GM12801 (cell line): Measurements from ENCODE around the gene MOK.

Experiments used
- TF ChIP-seq, protein P1 (sequence below): IDR thresholded peaks from one replicate; pipeline ENCODE4 v1.5.1; 2011; ENCODE audit warnings: control low read depth; ENCODE audit not compliant: insufficient read length; ENCODE audit errors: extremely low read depth

The MOK gene

DNA sequence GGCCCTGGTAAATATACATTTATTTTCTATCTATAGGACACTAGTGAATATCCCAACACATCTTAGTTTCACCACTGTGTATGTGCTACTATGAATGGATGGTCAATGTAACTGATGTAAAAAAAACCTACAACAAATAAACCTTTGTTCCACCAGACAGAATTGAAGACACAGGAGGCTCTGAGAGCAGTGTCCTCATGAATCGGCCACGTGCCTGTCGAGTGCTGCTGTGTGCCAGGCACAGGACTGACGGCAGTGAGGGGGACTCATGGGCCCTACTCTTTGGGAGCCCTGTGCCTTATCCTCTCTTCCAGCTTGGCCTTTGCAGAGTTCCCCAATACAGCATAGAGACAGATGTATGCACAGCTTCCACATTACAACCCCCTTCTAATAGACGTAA is 39.5 kb upstream of the MOK start:
- TF ChIP-seq, protein P1, sequence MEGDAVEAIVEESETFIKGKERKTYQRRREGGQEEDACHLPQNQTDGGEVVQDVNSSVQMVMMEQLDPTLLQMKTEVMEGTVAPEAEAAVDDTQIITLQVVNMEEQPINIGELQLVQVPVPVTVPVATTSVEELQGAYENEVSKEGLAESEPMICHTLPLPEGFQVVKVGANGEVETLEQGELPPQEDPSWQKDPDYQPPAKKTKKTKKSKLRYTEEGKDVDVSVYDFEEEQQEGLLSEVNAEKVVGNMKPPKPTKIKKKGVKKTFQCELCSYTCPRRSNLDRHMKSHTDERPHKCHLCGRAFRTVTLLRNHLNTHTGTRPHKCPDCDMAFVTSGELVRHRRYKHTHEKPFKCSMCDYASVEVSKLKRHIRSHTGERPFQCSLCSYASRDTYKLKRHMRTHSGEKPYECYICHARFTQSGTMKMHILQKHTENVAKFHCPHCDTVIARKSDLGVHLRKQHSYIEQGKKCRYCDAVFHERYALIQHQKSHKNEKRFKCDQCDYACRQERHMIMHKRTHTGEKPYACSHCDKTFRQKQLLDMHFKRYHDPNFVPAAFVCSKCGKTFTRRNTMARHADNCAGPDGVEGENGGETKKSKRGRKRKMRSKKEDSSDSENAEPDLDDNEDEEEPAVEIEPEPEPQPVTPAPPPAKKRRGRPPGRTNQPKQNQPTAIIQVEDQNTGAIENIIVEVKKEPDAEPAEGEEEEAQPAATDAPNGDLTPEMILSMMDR, result no peak

DNA sequence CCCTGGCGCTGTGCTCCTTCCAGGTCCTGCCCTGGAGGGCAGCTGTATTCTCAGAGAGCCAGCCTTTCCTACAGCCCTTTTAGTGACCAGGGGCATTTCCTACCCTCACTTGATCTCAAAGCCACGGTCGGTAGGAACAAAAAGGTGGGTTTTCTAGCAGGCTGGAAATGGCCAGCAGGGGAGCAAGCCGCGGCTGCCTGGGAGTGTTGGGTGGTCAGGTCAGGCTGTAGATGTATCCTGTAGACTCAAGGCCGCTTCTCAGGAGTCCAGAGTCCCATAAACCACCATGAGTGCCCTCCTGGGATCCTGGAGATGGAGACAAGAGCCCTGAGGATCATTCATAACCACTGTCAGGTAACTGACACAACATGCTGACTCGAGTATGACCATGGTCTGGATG is 39.1 kb upstream of the MOK start:
- TF ChIP-seq, protein P1, result no peak

DNA sequence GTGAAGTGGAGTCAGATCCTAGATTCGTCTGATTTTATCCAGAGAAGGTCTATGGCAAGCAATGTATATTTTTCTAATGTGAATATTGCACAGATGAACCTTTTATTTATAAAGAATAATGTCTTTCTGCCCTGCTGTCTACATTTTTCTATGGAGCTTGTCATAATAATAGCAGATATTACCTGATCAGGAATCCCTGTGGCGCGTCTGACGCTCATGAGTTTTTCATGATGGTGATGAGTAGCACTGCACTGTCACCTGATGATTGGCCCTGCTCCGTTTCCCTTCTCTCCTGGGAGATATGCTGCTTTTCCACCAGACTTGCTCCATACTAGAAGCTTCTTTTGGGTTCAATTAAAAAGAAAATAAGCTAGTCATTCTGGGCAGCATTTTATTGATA is 37.3 kb upstream of the MOK start:
- TF ChIP-seq, protein P1, result no peak

DNA sequence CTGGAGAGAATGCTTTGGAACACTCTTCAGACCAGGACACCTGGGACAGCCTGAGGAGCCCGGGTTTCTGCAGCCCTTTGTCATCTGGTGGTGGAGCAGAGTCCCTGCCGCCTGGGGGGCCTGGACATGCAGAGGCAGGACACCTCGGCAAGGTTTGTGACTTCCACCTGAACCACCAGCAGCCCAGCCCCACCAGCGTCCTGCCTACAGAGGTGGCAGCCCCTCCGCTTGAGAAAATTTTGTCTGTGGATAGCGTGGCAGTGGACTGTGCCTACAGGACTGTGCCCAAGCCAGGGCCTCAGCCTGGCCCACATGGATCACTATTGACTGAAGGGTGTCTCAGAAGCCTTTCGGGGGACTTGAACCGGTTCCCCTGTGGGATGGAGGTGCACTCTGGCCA is 36.6 kb upstream of the MOK start:
- TF ChIP-seq, protein P1, result no peak

DNA sequence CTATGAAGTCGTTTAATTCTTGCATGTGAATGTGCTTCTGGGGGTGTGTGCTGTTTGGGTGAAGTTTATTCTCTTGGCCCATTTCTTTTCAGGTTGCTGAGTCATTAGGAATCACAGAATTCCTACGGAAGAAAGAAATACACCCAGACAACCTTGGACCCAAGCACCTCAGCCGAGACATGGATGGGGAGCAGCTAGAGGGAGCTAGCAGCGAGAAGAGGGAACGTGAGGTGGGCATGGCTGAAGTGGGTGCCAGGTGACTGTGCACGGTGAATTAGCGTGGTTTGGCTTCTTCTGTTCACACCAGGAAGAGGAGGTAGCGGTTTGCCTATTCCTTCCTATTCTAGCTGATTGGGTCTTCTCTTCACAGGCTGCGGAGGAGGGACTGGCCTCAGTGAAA is 33.8 kb upstream of the MOK start:
- TF ChIP-seq, protein P1, result no peak

DNA sequence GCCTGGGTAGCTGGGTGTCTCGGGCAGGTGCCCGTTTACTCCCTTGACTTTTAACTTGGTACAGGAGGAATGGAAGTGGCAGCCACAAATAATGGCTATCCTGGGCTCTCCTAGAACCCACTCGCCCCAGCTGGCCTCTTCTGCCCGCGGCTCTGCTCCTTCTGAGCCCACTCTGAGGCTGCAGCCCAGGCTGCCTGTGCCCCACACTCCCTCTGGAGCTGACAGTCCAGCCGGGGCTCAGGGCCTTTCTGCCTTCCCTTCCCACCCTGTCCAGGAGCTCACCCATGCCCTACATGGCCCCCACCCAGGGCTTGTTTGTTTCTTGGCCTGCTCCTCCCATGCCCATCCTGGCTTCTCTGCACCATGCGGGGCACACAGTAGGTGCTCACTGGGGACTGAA is 30.2 kb upstream of the MOK start:
- TF ChIP-seq, protein P1, result no peak

DNA sequence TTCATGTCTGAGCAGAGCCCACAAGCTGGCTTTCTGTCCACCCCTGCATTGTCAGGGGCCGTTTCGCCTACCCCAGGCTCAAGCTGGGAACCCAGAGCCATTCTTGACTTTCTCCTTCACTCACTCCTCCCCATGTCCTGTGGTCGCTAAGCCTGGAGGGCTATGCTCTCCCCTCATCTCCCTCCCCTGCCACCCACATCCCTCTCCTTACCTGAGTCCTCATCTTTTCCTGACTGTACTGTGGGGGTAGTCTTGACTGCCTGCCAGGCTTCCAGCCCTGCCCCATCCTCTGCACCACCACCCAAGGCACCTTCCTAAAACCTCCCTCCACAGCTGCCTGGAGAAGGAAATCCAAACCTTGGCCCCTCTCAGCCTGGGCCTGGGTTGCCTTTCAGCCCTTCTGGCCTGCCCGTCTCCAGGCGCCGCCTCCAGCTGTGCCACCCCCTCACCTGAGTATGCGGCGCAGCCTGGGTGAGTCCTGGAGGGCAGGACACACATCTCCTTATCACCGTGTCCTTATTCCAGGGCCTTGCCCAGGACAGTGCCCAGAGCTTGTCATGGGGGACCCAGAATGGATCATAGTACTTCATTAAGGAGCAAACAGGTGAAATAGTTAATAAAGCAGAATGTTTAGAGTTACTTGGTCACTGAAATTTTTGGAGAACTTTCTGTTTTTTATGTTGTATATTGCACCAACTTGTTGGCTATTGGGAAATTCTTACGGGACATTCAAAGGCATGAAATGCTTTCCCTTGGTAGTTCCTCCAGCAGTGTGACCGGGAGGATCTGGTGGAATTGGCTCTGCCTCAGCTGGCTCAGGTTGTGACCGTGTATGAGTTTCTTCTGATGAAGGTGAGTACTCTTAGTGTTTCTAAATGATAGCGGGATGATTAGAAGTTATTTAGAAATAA is 29.1 kb upstream of the MOK start:
- TF ChIP-seq, protein P1, result no peak
